H1 (cell line): Measurements from ENCODE around the gene IGFBP1. TPM values are rescaled to one million over a fixed set of nuclear protein-coding genes. Genes with fewer than 3 reads are reported as not detected.

Source experiments
- CTCF ChIA-PET: fragments of 300-600 bp; sonication (Branson Sonifier 250); formaldehyde crosslinking; loops from one replicate; lab custom pipeline; 2021; ENCODE audit not compliant: partially characterized antibody; lab: Charles Lee
- POLR2A ChIA-PET: fragments of 300-600 bp; sonication (Branson Sonifier 250); formaldehyde crosslinking; loops from one replicate; lab custom pipeline; 2021; ENCODE audit warnings: inconsistent platforms; ENCODE audit not compliant: partially characterized antibody; lab: Charles Lee
- DNase-seq, 2 experiments: peaks; one replicate each; pipeline versions ENCODE4 v3.0.0 to v3.0.0-alpha.2; 2010 to 2022; ENCODE audit warnings: low spot score in 2 of 2, low read depth in 1 of 2, mixed read lengths in 1 of 2
- FAIRE-seq: peaks from 2 replicates; lab custom pipeline; 2011; peaks lifted over from hg19 to GRCh38; lab: Jason Lieb, UNC
- H2AFZ ChIP-seq: 2 replicates; pipeline ENCODE4 v1.8.1; 2012; ENCODE audit warnings: low read length, inconsistent platforms
- H2AK5ac ChIP-seq: 2 replicates; pipeline ENCODE4 v1.6.1; 2013; ENCODE audit warnings: low read depth, low read length
- H2BK120ac ChIP-seq: replicated peaks from 2 replicates; pipeline ENCODE3; 2013; ENCODE audit warnings: low read depth, low read length, inconsistent platforms
- H2BK12ac ChIP-seq: 2 replicates; pipeline ENCODE4 v1.6.1; 2013; ENCODE audit warnings: low read depth, low read length
- H2BK15ac ChIP-seq: 2 replicates; pipeline ENCODE4 v1.6.1; 2013; ENCODE audit warnings: low read length
- H2BK20ac ChIP-seq: 2 replicates; pipeline ENCODE4 v1.6.1; 2013; ENCODE audit warnings: low read length
- H2BK5ac ChIP-seq: 2 replicates; pipeline ENCODE4 v1.6.1; 2013; ENCODE audit warnings: low read depth, low read length
- H3K14ac ChIP-seq: 2 replicates; pipeline ENCODE4 v1.6.1; 2013; ENCODE audit warnings: inconsistent platforms; ENCODE audit not compliant: insufficient read length
- H3K18ac ChIP-seq: 2 replicates; pipeline ENCODE4 v1.6.1; 2013; ENCODE audit warnings: low read length; ENCODE audit errors: extremely low read depth
- H3K23ac ChIP-seq: 2 replicates; pipeline ENCODE4 v1.6.1; 2013; ENCODE audit warnings: inconsistent platforms; ENCODE audit not compliant: insufficient read length
- H3K23me2 ChIP-seq: 2 replicates; pipeline ENCODE4 v1.6.1; 2013; ENCODE audit warnings: low read depth, low read length
- H3K27ac ChIP-seq: 2 replicates; pipeline ENCODE4 v1.6.1; 2011; ENCODE audit warnings: low read depth, low read length, inconsistent platforms
- H3K27me3 ChIP-seq, 4 experiments: replicated peaks in 1 of 4; 1 replicate in 1 of 4; 2 replicates in 3 of 4; pipeline versions ENCODE4 v1.6.1 to v1.8.1; 2011 to 2013; ENCODE audit warnings: low read length in 3 of 4, mild to moderate bottlenecking in 3 of 4, inconsistent platforms in 2 of 4, mixed read lengths in 2 of 4, moderate library complexity in 1 of 4; ENCODE audit not compliant: control insufficient read depth in 3 of 4, insufficient read depth in 3 of 4; ENCODE audit errors: extremely low read depth in 1 of 4
- H3K36me3 ChIP-seq, 4 experiments: 2 replicates each; pipeline versions ENCODE4 v1.6.1 to v1.8.1; 2011 to 2013; ENCODE audit warnings: mild to moderate bottlenecking in 4 of 4, low read length in 3 of 4, moderate library complexity in 2 of 4, control low read depth in 1 of 4, inconsistent platforms in 1 of 4; ENCODE audit not compliant: insufficient read depth in 4 of 4, control insufficient read depth in 2 of 4
- H3K4ac ChIP-seq: replicated peaks from 2 replicates; pipeline ENCODE3; 2013; ENCODE audit warnings: low read length, low read depth, mixed read lengths, inconsistent platforms; ENCODE audit not compliant: insufficient read length
- H3K4me1 ChIP-seq, 4 experiments: replicated peaks in 1 of 4; 1 replicate in 1 of 4; 2 replicates in 3 of 4; pipeline versions ENCODE4 v1.6.1 to v1.8.1; 2011 to 2013; ENCODE audit warnings: low read length in 3 of 4, inconsistent platforms in 2 of 4, mixed read lengths in 1 of 4; ENCODE audit not compliant: insufficient read depth in 4 of 4, control insufficient read depth in 3 of 4
- H3K4me2 ChIP-seq, 2 experiments: 2 replicates each; pipeline versions ENCODE4 v1.6.1 to v1.8.1; 2011 to 2013; ENCODE audit warnings: low read depth in 2 of 2, low read length in 2 of 2, control low read depth in 1 of 2, inconsistent platforms in 1 of 2, mild to moderate bottlenecking in 1 of 2; ENCODE audit not compliant: insufficient read depth in 1 of 2
- H3K4me3 ChIP-seq, 4 experiments: fragments of 200-600, 300-600 bp in 1 of 4; sonication (generic), shearing (Covaris generic), sonication (Bioruptor Twin) in 1 of 4; 2 replicates each; pipeline versions ENCODE4 v1.5.1 to v1.8.1; 2011 to 2016; ENCODE audit warnings: low read length in 4 of 4, low read depth in 3 of 4, control low read depth in 2 of 4, inconsistent platforms in 2 of 4, mild to moderate bottlenecking in 2 of 4, mixed read lengths in 1 of 4, moderate library complexity in 1 of 4; ENCODE audit not compliant: insufficient read depth in 2 of 4; ENCODE audit errors: extremely low read depth in 1 of 4
- H3K56ac ChIP-seq: replicated peaks from 2 replicates; pipeline ENCODE3; 2013; ENCODE audit warnings: low read depth, mild to moderate bottlenecking, mixed read lengths, low read length, inconsistent platforms; ENCODE audit not compliant: insufficient read length
- H3K79me1 ChIP-seq: 2 replicates; pipeline ENCODE4 v1.6.1; 2013; ENCODE audit warnings: low read depth, low read length, control low read depth
- H3K79me2 ChIP-seq, 2 experiments: 2 replicates each; pipeline versions ENCODE4 v1.6.1 to v1.8.1; 2012 to 2013; ENCODE audit warnings: low read length in 2 of 2, mild to moderate bottlenecking in 2 of 2, inconsistent platforms in 1 of 2; ENCODE audit not compliant: insufficient read depth in 2 of 2, control insufficient read depth in 1 of 2
- H3K9ac ChIP-seq, 4 experiments: replicated peaks in 1 of 4; 1 replicate in 1 of 4; 2 replicates in 3 of 4; pipeline versions ENCODE4 v1.6.1 to v1.8.1; 2011 to 2013; ENCODE audit warnings: low read depth in 3 of 4, low read length in 3 of 4, control low read depth in 2 of 4, mild to moderate bottlenecking in 2 of 4, moderate library complexity in 2 of 4, inconsistent platforms in 1 of 4; ENCODE audit errors: extremely low read depth in 1 of 4
- H3K9me3 ChIP-seq, 2 experiments: 2 replicates each; pipeline versions ENCODE4 v1.6.1 to v1.8.1; 2012 to 2013; ENCODE audit warnings: mild to moderate bottlenecking in 2 of 2, moderate library complexity in 2 of 2, control low read depth in 1 of 2, inconsistent platforms in 1 of 2, low read depth in 1 of 2, low read length in 1 of 2, mixed read lengths in 1 of 2; ENCODE audit not compliant: insufficient read depth in 2 of 2
- H4K20me1 ChIP-seq, 2 experiments: replicated peaks in 1 of 2; 2 replicates each; pipeline versions ENCODE3 to v1.8.1; 2011 to 2013; ENCODE audit warnings: inconsistent platforms in 2 of 2, low read length in 2 of 2, mild to moderate bottlenecking in 1 of 2; ENCODE audit not compliant: insufficient read depth in 2 of 2, control insufficient read depth in 1 of 2
- H4K5ac ChIP-seq: 2 replicates; pipeline ENCODE4 v1.6.1; 2013; ENCODE audit warnings: low read length, low read depth, mixed read lengths, inconsistent platforms; ENCODE audit not compliant: insufficient read length
- H4K8ac ChIP-seq: 2 replicates; pipeline ENCODE4 v1.8.0; 2013; ENCODE audit warnings: mild to moderate bottlenecking, moderate library complexity, low read length, inconsistent platforms; ENCODE audit not compliant: insufficient read depth; ENCODE audit errors: extremely low read depth
- H4K91ac ChIP-seq: replicated peaks from 2 replicates; pipeline ENCODE3; 2013; ENCODE audit warnings: low read length, mixed read lengths, inconsistent platforms; ENCODE audit not compliant: insufficient read length
- ATF2 ChIP-seq: IDR thresholded peaks from 2 replicates; pipeline ENCODE4 v1.6.1; 2012; ENCODE audit warnings: low read length, inconsistent platforms
- CBX5 ChIP-seq: fragments of 300-800, 300-1000 bp; sonication (generic); IDR thresholded peaks from 2 replicates; pipeline ENCODE4 v1.7.1; 2016; ENCODE audit warnings: antibody characterized with exemption, low read length, low read depth
- CBX8 ChIP-seq: fragments of 300-800, 300-1000 bp; sonication (generic); IDR thresholded peaks from 2 replicates; pipeline ENCODE4 v1.7.1; 2016; ENCODE audit warnings: low read depth, low read length, borderline replicate concordance
- CHD1 ChIP-seq: IDR thresholded peaks from 2 replicates; pipeline ENCODE4 v1.6.1; 2012; ENCODE audit warnings: low read depth, low read length, improper control_type of control experiment
- CREB1 ChIP-seq: IDR thresholded peaks from 2 replicates; pipeline ENCODE4 v1.6.1; 2012; ENCODE audit warnings: inconsistent platforms
- CTCF ChIP-seq, 3 experiments: IDR thresholded peaks; 1 replicate in 2 of 3; 2 replicates in 1 of 3; pipeline versions ENCODE4 v1.5.1 to v1.6.1; 2011; ENCODE audit warnings: low read length in 3 of 3, mild to moderate bottlenecking in 3 of 3, inconsistent platforms in 2 of 3, low read depth in 1 of 3, moderate library complexity in 1 of 3; ENCODE audit not compliant: insufficient read depth in 1 of 3; ENCODE audit errors: control extremely low read depth in 1 of 3
- GTF2F1 ChIP-seq: IDR thresholded peaks from 2 replicates; pipeline ENCODE4 v1.6.1; 2012; ENCODE audit warnings: low read depth, low read length, improper control_type of control experiment, borderline replicate concordance
- KDM5A ChIP-seq: fragments of 200-600 bp; IDR thresholded peaks from 2 replicates; pipeline ENCODE4 v1.7.1; 2012; ENCODE audit warnings: mild to moderate bottlenecking, low read length, inconsistent platforms, mixed read lengths
- SP2 ChIP-seq: IDR thresholded peaks from 2 replicates; pipeline ENCODE4 v1.6.1; 2012; ENCODE audit warnings: mild to moderate bottlenecking, low read length, inconsistent platforms
- YY1 ChIP-seq: IDR thresholded peaks from 2 replicates; pipeline ENCODE4 v1.6.1; 2011; ENCODE audit warnings: low read depth, mild to moderate bottlenecking, low read length
- ZNF274 ChIP-seq: IDR thresholded peaks from 2 replicates; pipeline ENCODE4 v1.7.0; 2012; ENCODE audit warnings: low read length, borderline replicate concordance; ENCODE audit errors: extremely low read depth
- WGBS, 2 experiments: shearing (Covaris generic) in 1 of 2; methylation state at CpG; one replicate each; pipeline versions ENCODE4 v1.1.6 to v1.1.7; 2013 to 2015; ENCODE audit warnings: low lambda C conversion rate in 2 of 2, mixed read lengths in 2 of 2, inconsistent platforms in 1 of 2, low coverage in 1 of 2, missing lambda C conversion rate in 1 of 2; ENCODE audit not compliant: insufficient replicate concordance in 2 of 2, insufficient coverage in 1 of 2, insufficient read length in 1 of 2; ENCODE audit errors: extremely low coverage in 1 of 2, missing lambda C conversion rate in 1 of 2; 5-methylcytosine and 5-hydroxymethylcytosine counted together
- polyA plus RNA-seq, 7 experiments: library from polyadenylated mRNA; depleted of rRNA in 3 of 7; stranded (reverse) in 5 of 7; unstranded in 2 of 7; fragments of >200 nt in 5 of 7; fragments of 200-250 nt in 2 of 7; gene quantifications; 1 replicate in 5 of 7; 2 replicates in 1 of 7; 4 replicates in 1 of 7; pipeline versions ENCODE4 v1.2.1 to v1.2.3, GENCODE V29; 2011 to 2013; ENCODE audit warnings: missing spikeins in 2 of 7, mixed read lengths in 2 of 7
- total RNA-seq: library from RNA; stranded (reverse); fragmentation: NEBNext Ultra II Directional; extraction: Animal tissue kit (Norgen Biotek cat#: 25700); gene quantifications from 2 replicates; pipeline ENCODE4 v1.2.1, GENCODE V29; 2021

Gene IGFBP1
- total and polyA plus RNA-seq, 2 of the 8 experiments (the other 6 are each of a cell fraction or from before 2014, with no cell fraction given): not detected

- H3K4ac ChIP-seq: no peak overlapping the region
- peaks cover 10 to 17% of the 10 kb centered on the region in 2 experiments for H3K9me3 ChIP-seq
- H2AFZ ChIP-seq: no peak overlapping the region
- H3K27ac ChIP-seq: no peak overlapping the region
- no peaks in the 10 kb centered on the region for H3K23me2 ChIP-seq
- H3K9ac ChIP-seq: no peak overlapping the region
- DNase-seq (no peak), FAIRE-seq (no peak)
- no peak overlapping the region for H3K14ac ChIP-seq
- no peak overlapping the region for H3K23ac ChIP-seq
- no peak overlapping the region for H3K4me3 ChIP-seq
- no peak overlapping the region for H2BK15ac ChIP-seq
- H3K27me3 ChIP-seq: no peaks in the 10 kb centered on the region
- H3K4me2 ChIP-seq: no peak overlapping the region
- no peak overlapping the region for H2BK5ac ChIP-seq
- H4K5ac ChIP-seq: no peak overlapping the region
- H3K79me2 ChIP-seq: no peaks in the 10 kb centered on the region
- H2BK20ac ChIP-seq: no peak overlapping the region
- no peaks in the 10 kb centered on the region for H3K36me3 ChIP-seq
- no peak overlapping the region for H2BK12ac ChIP-seq
- H2BK120ac ChIP-seq: no peak overlapping the region
- H3K56ac ChIP-seq: no peak overlapping the region
- H2AK5ac ChIP-seq: no peak overlapping the region
- H4K20me1 ChIP-seq: no peaks in the 10 kb centered on the region
- CTCF ChIA-PET: interaction anchor here (0.6 to 3.3 kb wide), 7 partner anchors 8 to 1251 kb away, joined by 3 to 12 read pairs (median 4); no protein-coding TSS in a partner anchor
- no peak overlapping the region for H4K8ac ChIP-seq
- 83% methylated on average over 6 of the region's 6 CpGs; no CpG with 5 or more reads in 1 of the 2 experiments for WGBS, 2 experiments
- H4K91ac ChIP-seq: no peak overlapping the region
- H3K4me1 ChIP-seq: no peaks in the 10 kb centered on the region; a peak in 1 of 7 replicates
- POLR2A ChIA-PET: interaction anchor here (0.6 kb wide), 1 partner anchor 491 kb away, joined by 4 read pairs; no protein-coding TSS in a partner anchor
- H3K79me1 ChIP-seq: no peaks in the 10 kb centered on the region
- H3K18ac ChIP-seq: no peak overlapping the region
- TF ChIP-seq CBX5 (no peak), CREB1 (no peak), ATF2 (no peak), ZNF274 (no peak), CHD1 (no peak), GTF2F1 (no peak), YY1 (no peak), KDM5A (no peak), CTCF (IDR thresholded peaks at IDR 0.05; ENCODE audit: control extremely low read depth in 1 of 3, insufficient read depth in 1 of 3, low read depth in 1 of 3, low read length in 3 of 3) (no peak), SP2 (no peak), CBX8 (no peak)
Measured at GRCh38 chr7:45873355-45873754, 14.9 kb upstream of the IGFBP1 start.
